ENCODE measurements around the gene HSF2BP. TPM values are rescaled to one million over a fixed set of nuclear protein-coding genes. Genes with fewer than 3 reads are reported as not detected.

The HSF2BP gene
- total and polyA plus RNA-seq, 2 of the 8 experiments (the other 6 are each of a cell fraction or from before 2014, with no cell fraction given): 0.51 to 0.93 TPM

- TF ChIP-seq USF2 (IDR thresholded peaks at IDR 0.05; ENCODE audit: low read length) (no peak), POLR2AphosphoS5 (IDR thresholded peaks at IDR 0.05; ENCODE audit: low read depth, low read length) (no peak), ATF2 (IDR thresholded peaks at IDR 0.05; ENCODE audit: low read length) (no peak), CEBPB (IDR thresholded peaks at IDR 0.05; ENCODE audit: low read depth, low read length) (no peak), CTCF (IDR thresholded peaks at IDR 0.05; ENCODE audit: control extremely low read depth in 1 of 3, insufficient read depth in 1 of 3, low read depth in 1 of 3, low read length in 3 of 3) (no peak)
Measured at GRCh38 chr21:43600642-43601402, 58.5 kb downstream of the HSF2BP start (continued).
